ENCODE data around the gene TRAPPC6A. TPM values are rescaled to one million over a fixed set of nuclear protein-coding genes. Genes with fewer than 3 reads are reported as not detected.

TRAPPC6A gene
- total and polyA plus RNA-seq, 2 of the 4 experiments (the other 2 are of a cell fraction), result 4.1 to 13.4 TPM

GRCh38 chr19:45182758-45183157 lies 4.7 kb upstream of the TRAPPC6A start:
- Histone ChIP-seq H3K23ac (ENCODE audit: low read depth, low read length) (no peak overlapping the region), H2AFZ (replicated peaks; ENCODE audit: low read length, poor library complexity) (no peak overlapping the region), H3K4me2 (ENCODE audit: low read depth, low read length) (no peak overlapping the region), H2AK9ac (replicated peaks; ENCODE audit: low read depth, low read length, poor library complexity) (no peak overlapping the region), H3K9ac (ENCODE audit: low read depth, low read length) (no peak overlapping the region), H4K5ac (ENCODE audit: low read depth, low read length) (no peak overlapping the region), H2BK5ac (ENCODE audit: low read depth, low read length, poor library complexity, severe bottlenecking) (no peak overlapping the region), H3K27ac (ENCODE audit: insufficient read depth, low read length) (no peak overlapping the region), H2BK20ac (ENCODE audit: low read depth, low read length) (no peak overlapping the region), H3K4ac (ENCODE audit: low read depth, low read length) (no peak overlapping the region), H3K9me1 (ENCODE audit: insufficient read depth, low read length) (0 out of 2 replicates have a peak, but pooled peaks cover 5% of the 10 kb centered on the region), H3K9me3 (ENCODE audit: control insufficient read depth, insufficient read depth, low read length) (no peaks in the 10 kb centered on the region), H2AK5ac (ENCODE audit: low read depth, low read length) (no peak overlapping the region), H4K8ac (ENCODE audit: low read depth in 2 of 2, low read length in 2 of 2) (no peak overlapping the region), H3K14ac (replicated peaks; ENCODE audit: low read depth, low read length) (no peak overlapping the region), H3K4me3 (ENCODE audit: insufficient read depth, low read depth, low read length) (no peak overlapping the region), H2BK120ac (ENCODE audit: low read depth, low read length) (no peak overlapping the region), H2BK15ac (ENCODE audit: low read depth, low read length) (no peak overlapping the region), H4K91ac (ENCODE audit: insufficient read depth, low read depth, low read length) (no peak overlapping the region), H3K56ac (ENCODE audit: extremely low read depth, insufficient read depth, low read length) (no peak overlapping the region), H3K4me1 (ENCODE audit: control insufficient read depth, insufficient read depth, low read length) (peaks cover 4% of the 10 kb centered on the region; the same call in 1 of the 2 replicates), H3K36me3 (ENCODE audit: control insufficient read depth, insufficient read depth, low read length) (peaks cover 4% of the 10 kb centered on the region; the same call in 1 of the 2 replicates), H3K27me3 (ENCODE audit: control insufficient read depth, insufficient read depth, low read length) (no peaks in the 10 kb centered on the region), H3K79me1 (ENCODE audit: low read depth in 1 of 2, low read length in 2 of 2) (peaks cover 11 to 37% of the 10 kb centered on the region in 2 experiments), H3K18ac (ENCODE audit: low read depth, low read length) (no peak overlapping the region), H4K20me1 (ENCODE audit: insufficient read depth, low read length) (peaks cover 16% of the 10 kb centered on the region; the same call in 1 of the 2 replicates)
- in situ Hi-C loops (cut with MboI; ENCODE audit: low sequenced_read_pairs), result no loop called here
- dilution Hi-C loops (cut with HindIII; ENCODE audit: low sequenced_read_pairs, unreplicated experiment), result no loop called here
- ATAC-seq (ENCODE audit: low read depth) (no peak), DNase-seq (no peak)
- ChIA-PET POLR2A (ENCODE audit: unreplicated experiment) (interaction anchor here (0.6 kb wide), 2 partner anchors 49 to 1749 kb away, joined by 3 to 6 read pairs; no protein-coding TSS in a partner anchor), CTCF (no interaction called here)
- TF ChIP-seq RAD21 (IDR thresholded peaks at IDR 0.05; ENCODE audit: low read length) (no peak), CTCF (conservative IDR thresholded peaks at IDR 0.05; ENCODE audit: low read depth, low read length) (no peak), MAFK (IDR thresholded peaks at IDR 0.05; ENCODE audit: low read depth, low read length) (no peak), MAZ (IDR thresholded peaks at IDR 0.05; ENCODE audit: borderline replicate concordance, low read depth, low read length) (no peak), MXI1 (IDR thresholded peaks at IDR 0.05; ENCODE audit: borderline replicate concordance, low read depth, low read length) (no peak), BHLHE40 (IDR thresholded peaks at IDR 0.05; ENCODE audit: low read depth, low read length) (no peak), FOS (IDR thresholded peaks at IDR 0.05; ENCODE audit: low read depth, low read length) (no peak), SMC3 (IDR thresholded peaks at IDR 0.05; ENCODE audit: low read depth, low read length) (no peak), CEBPB (IDR thresholded peaks at IDR 0.05; ENCODE audit: low read depth, low read length) (no peak), USF2 (IDR thresholded peaks at IDR 0.05; ENCODE audit: low read depth, low read length) (no peak), POLR2A (IDR thresholded peaks at IDR 0.05; ENCODE audit: low read depth, low read length) (no peak), RCOR1 (IDR thresholded peaks at IDR 0.05; ENCODE audit: insufficient replicate concordance, low read length) (no peak), NFE2L2 (IDR thresholded peaks at IDR 0.05; ENCODE audit: low read depth, low read length) (no peak), RFX5 (IDR thresholded peaks at IDR 0.05; ENCODE audit: low read depth, low read length) (no peak)
- 80% methylated on average over 4 of the region's 4 CpGs; no CpG with 5 or more reads in 1 of the 2 experiments for WGBS, 2 experiments (ENCODE audit: extremely low coverage in 2 of 2, insufficient read length in 1 of 2)
- intact Hi-C loops (cut with micrococcal nuclease), result no loop called here
- no TSS peak for BruUV-seq (replicated peaks)

All from IMR-90 (cell line).